ENCODE measurements around the gene NOD2. TPM values are rescaled to one million over a fixed set of nuclear protein-coding genes. Genes with fewer than 3 reads are reported as not detected.

Gene NOD2
- total RNA-seq, 1 donor from 2014 or later, result 0.52 TPM

GRCh38 chr16:50683689-50684374 is 9.6 kb upstream of the NOD2 start:
- no peak for DNase-seq
- no peaks in the 10 kb centered on the region for H3K9me3 ChIP-seq (replicated peaks)
- peaks cover 6% of the 10 kb centered on the region for H3K27me3 ChIP-seq (ENCODE audit: low read depth)
- TF ChIP-seq CTCF (IDR thresholded peaks at IDR 0.05; ENCODE audit: borderline replicate concordance), result no peak
- H3K27ac ChIP-seq (replicated peaks), result no peak overlapping the region
- H3K36me3 ChIP-seq, result no peaks in the 10 kb centered on the region
- peaks cover 6% of the 10 kb centered on the region for H3K4me1 ChIP-seq
- H3K4me3 ChIP-seq, result no peak overlapping the region
- intact Hi-C loops (cut with micrococcal nuclease), result no loop called here

- peaks cover 6% of the 10 kb centered on the region for H3K4me1 ChIP-seq
- no peak for DNase-seq
- H3K9me3 ChIP-seq (replicated peaks), result no peaks in the 10 kb centered on the region
- H3K4me3 ChIP-seq, result no peak overlapping the region
- no peaks in the 10 kb centered on the region for H3K36me3 ChIP-seq
- H3K27me3 ChIP-seq (ENCODE audit: low read depth), result peaks cover 6% of the 10 kb centered on the region
- intact Hi-C loops (cut with micrococcal nuclease), result no loop called here
- no peak overlapping the region for H3K27ac ChIP-seq (replicated peaks)
- TF ChIP-seq CTCF (IDR thresholded peaks at IDR 0.05; ENCODE audit: borderline replicate concordance), result no peak
Measured at GRCh38 chr16:50684823-50685461, 8.5 kb upstream of the NOD2 start.

GRCh38 chr16:50685462-50686063 is 7.8 kb upstream of the NOD2 start:
- no peak for TF ChIP-seq CTCF (IDR thresholded peaks at IDR 0.05; ENCODE audit: borderline replicate concordance)
- Histone ChIP-seq H3K27me3 (ENCODE audit: low read depth) (peaks cover 6% of the 10 kb centered on the region), H3K36me3 (no peaks in the 10 kb centered on the region), H3K4me3 (no peak overlapping the region), H3K27ac (replicated peaks) (no peak overlapping the region), H3K4me1 (peaks cover 6% of the 10 kb centered on the region), H3K9me3 (replicated peaks) (no peaks in the 10 kb centered on the region)
- no peak for DNase-seq
- intact Hi-C loops (cut with micrococcal nuclease), result no loop called here

- Histone ChIP-seq H3K9me3 (replicated peaks) (no peaks in the 10 kb centered on the region), H3K27me3 (ENCODE audit: low read depth) (no peaks in the 10 kb centered on the region), H3K36me3 (no peaks in the 10 kb centered on the region), H3K4me1 (peaks cover 6% of the 10 kb centered on the region), H3K27ac (replicated peaks) (no peak overlapping the region), H3K4me3 (no peak overlapping the region)
- no peak for TF ChIP-seq CTCF (IDR thresholded peaks at IDR 0.05; ENCODE audit: borderline replicate concordance)
- intact Hi-C loops (cut with micrococcal nuclease), result no loop called here
- no peak for DNase-seq
Measured at GRCh38 chr16:50688083-50688482, 5.3 kb upstream of the NOD2 start.

- H3K9me3 ChIP-seq (replicated peaks), result no peaks in the 10 kb centered on the region
- intact Hi-C loops (cut with micrococcal nuclease), result no loop called here
- TF ChIP-seq CTCF (IDR thresholded peaks at IDR 0.05; ENCODE audit: borderline replicate concordance), result no peak
Measured at GRCh38 chr16:50688867-50689266, 4.5 kb upstream of the NOD2 start.

More at GRCh38 chr16:50688867-50689266, 4.5 kb upstream of the NOD2 start:
- DNase-seq, result no peak
- Histone ChIP-seq H3K27me3 (ENCODE audit: low read depth) (no peaks in the 10 kb centered on the region), H3K4me1 (peaks cover 13% of the 10 kb centered on the region), H3K4me3 (no peak overlapping the region), H3K27ac (replicated peaks) (no peak overlapping the region), H3K36me3 (no peaks in the 10 kb centered on the region)
